ENCODE results near the gene SOCS6.
A peak's percentile ranks its signal among the peaks of the same experiment; 100 is the strongest.

SOCS6 gene

GRCh38 chr18:70280007-70280925 lies 8.6 kb upstream of the SOCS6 start:
- TF ChIP-seq RAD21 (IDR thresholded peaks at IDR 0.05; ENCODE audit: low read depth) (no peak), CREB1 (IDR thresholded peaks at IDR 0.05; ENCODE audit: low read depth) (no peak), TEAD4 (IDR thresholded peaks at IDR 0.05) (no peak)

GRCh38 chr18:70284976-70285620 lies 3.7 kb upstream of the SOCS6 start:
- TF ChIP-seq TCF12 (IDR thresholded peaks at IDR 0.05; ENCODE audit: low read depth) (no peak), NFIC (IDR thresholded peaks at IDR 0.05) (no peak), TAF1 (IDR thresholded peaks at IDR 0.05; ENCODE audit: low read depth) (no peak), ZBTB7A (IDR thresholded peaks at IDR 0.05; ENCODE audit: low read depth) (no peak), CEBPB (IDR thresholded peaks at IDR 0.05) (no peak), EGR1 (IDR thresholded peaks at IDR 0.05) (no peak), RAD21 (IDR thresholded peaks at IDR 0.05; ENCODE audit: low read depth) (no peak)

GRCh38 chr18:70287731-70288130 lies 1.1 kb upstream of the SOCS6 start:
- TF ChIP-seq EGR1 (IDR thresholded peaks at IDR 0.05): no peak
- no peak for TF ChIP-seq TCF12 (IDR thresholded peaks at IDR 0.05; ENCODE audit: low read depth)
- no peak for TF ChIP-seq TEAD4 (IDR thresholded peaks at IDR 0.05)
- no peak for TF ChIP-seq CREB1 (IDR thresholded peaks at IDR 0.05; ENCODE audit: low read depth)
- TF ChIP-seq YY1 (IDR thresholded peaks at IDR 0.05; ENCODE audit: low read depth): no peak
- TF ChIP-seq FOXM1 (IDR thresholded peaks at IDR 0.05; ENCODE audit: borderline replicate concordance, low read depth): no peak
- no peak for TF ChIP-seq ZBTB7A (IDR thresholded peaks at IDR 0.05; ENCODE audit: low read depth)
- TF ChIP-seq RAD21 (IDR thresholded peaks at IDR 0.05; ENCODE audit: low read depth): no peak
- TF ChIP-seq EP300 (IDR thresholded peaks at IDR 0.05; ENCODE audit: borderline replicate concordance): no peak
- TF ChIP-seq TAF1 (IDR thresholded peaks at IDR 0.05; ENCODE audit: low read depth): no peak
- no peak for TF ChIP-seq MAX (IDR thresholded peaks at IDR 0.05)

- TF ChIP-seq ZBTB7A (IDR thresholded peaks at IDR 0.05; ENCODE audit: low read depth): peak; percentile 84
- no peak for TF ChIP-seq EP300 (IDR thresholded peaks at IDR 0.05; ENCODE audit: borderline replicate concordance)
- no peak for TF ChIP-seq CREB1 (IDR thresholded peaks at IDR 0.05; ENCODE audit: low read depth)
- no peak for TF ChIP-seq NFIC (IDR thresholded peaks at IDR 0.05)
Measured at GRCh38 chr18:70288171-70288850, 534 bp upstream of the SOCS6 start.

GRCh38 chr18:70289351-70290312 lies 787 bp downstream of the SOCS6 start:
- no peak; the same call in 1 of the 2 replicates for TF ChIP-seq TAF1 (IDR thresholded peaks at IDR 0.05; ENCODE audit: low read depth)
- no peak for TF ChIP-seq TCF12 (IDR thresholded peaks at IDR 0.05; ENCODE audit: low read depth)
- no peak for TF ChIP-seq ZBTB7A (IDR thresholded peaks at IDR 0.05; ENCODE audit: low read depth)
- peak; percentile 30 for TF ChIP-seq TEAD4 (IDR thresholded peaks at IDR 0.05)
- no peak for TF ChIP-seq RAD21 (IDR thresholded peaks at IDR 0.05; ENCODE audit: low read depth)
- no peak for TF ChIP-seq FOXM1 (IDR thresholded peaks at IDR 0.05; ENCODE audit: borderline replicate concordance, low read depth)
- TF ChIP-seq EP300 (IDR thresholded peaks at IDR 0.05; ENCODE audit: borderline replicate concordance): no peak
- no peak for TF ChIP-seq CEBPB (IDR thresholded peaks at IDR 0.05)

- TF ChIP-seq FOXM1 (IDR thresholded peaks at IDR 0.05; ENCODE audit: borderline replicate concordance, low read depth) (no peak), ZBTB7A (IDR thresholded peaks at IDR 0.05; ENCODE audit: low read depth) (no peak), YY1 (IDR thresholded peaks at IDR 0.05; ENCODE audit: low read depth) (no peak), EP300 (IDR thresholded peaks at IDR 0.05; ENCODE audit: borderline replicate concordance) (no peak), MAX (IDR thresholded peaks at IDR 0.05) (no peak), TCF12 (IDR thresholded peaks at IDR 0.05; ENCODE audit: low read depth) (no peak), TAF1 (IDR thresholded peaks at IDR 0.05; ENCODE audit: low read depth) (no peak), CEBPB (IDR thresholded peaks at IDR 0.05) (no peak), USF1 (IDR thresholded peaks at IDR 0.05) (no peak), REST (IDR thresholded peaks at IDR 0.05; ENCODE audit: low read depth) (no peak), TEAD4 (IDR thresholded peaks at IDR 0.05) (no peak), RAD21 (IDR thresholded peaks at IDR 0.05; ENCODE audit: low read depth) (no peak), CREB1 (IDR thresholded peaks at IDR 0.05; ENCODE audit: low read depth) (no peak), NFIC (IDR thresholded peaks at IDR 0.05) (no peak), EGR1 (IDR thresholded peaks at IDR 0.05) (no peak)
Measured at GRCh38 chr18:70290482-70291294, 1.8 kb downstream of the SOCS6 start.

All from Ishikawa (cell line).